IMR-90 (cell line): ENCODE measurements around the gene PDK4. TPM values are rescaled to one million over a fixed set of nuclear protein-coding genes. Genes with fewer than 3 reads are reported as not detected.

ENCODE experiments used
- ATAC-seq: fragments of 200-7000 bp; cut with Tn5 transposase; 2 replicates; pipeline ENCODE4 v1.9.1; 2020; ENCODE audit warnings: low read depth, mild to moderate bottlenecking, moderate library complexity
- BruUV-seq: library from RNA; stranded (reverse); fragments of 400-500 nt; replicated peaks from 2 replicates; lab custom pipeline; 2021; lab: Mats Ljungman, UMichigan
- CTCF ChIA-PET: fragments of 300-600 bp; formaldehyde crosslinking; extraction: SDS; loops from one replicate; lab custom pipeline; 2021; ENCODE audit warnings: antibody characterized with exemption; lab: Yijun Ruan, JAX
- POLR2A ChIA-PET: fragments of 300-600 bp; sonication (Branson Sonifier 250); formaldehyde crosslinking; loops from one replicate; lab custom pipeline; 2022; ENCODE audit warnings: antibody characterized with exemption; ENCODE audit not compliant: unreplicated experiment; lab: Charles Lee
- DNase-seq: peaks from one replicate; pipeline ENCODE4 v3.0.0; 2013
- H2AFZ ChIP-seq: replicated peaks from 2 replicates; pipeline ENCODE3; 2013; ENCODE audit warnings: low read length, mild to moderate bottlenecking; ENCODE audit not compliant: poor library complexity
- H2AK5ac ChIP-seq: 2 replicates; pipeline ENCODE4 v1.6.1; 2013; ENCODE audit warnings: low read depth, low read length, inconsistent platforms
- H2AK9ac ChIP-seq: replicated peaks from 2 replicates; pipeline ENCODE3; 2013; ENCODE audit warnings: mild to moderate bottlenecking, low read depth, low read length, moderate library complexity; ENCODE audit not compliant: poor library complexity
- H2BK120ac ChIP-seq: 2 replicates; pipeline ENCODE4 v1.6.1; 2013; ENCODE audit warnings: low read depth, low read length, inconsistent platforms
- H2BK15ac ChIP-seq: 3 replicates; pipeline ENCODE4 v1.6.1; 2013; ENCODE audit warnings: low read depth, low read length, inconsistent platforms
- H2BK20ac ChIP-seq: 2 replicates; pipeline ENCODE4 v1.6.1; 2013; ENCODE audit warnings: low read depth, mild to moderate bottlenecking, inconsistent platforms, low read length, moderate library complexity
- H2BK5ac ChIP-seq: 2 replicates; pipeline ENCODE4 v1.6.1; 2013; ENCODE audit warnings: mild to moderate bottlenecking, low read depth, low read length, inconsistent platforms; ENCODE audit not compliant: poor library complexity, severe bottlenecking
- H3K14ac ChIP-seq: replicated peaks from 2 replicates; pipeline ENCODE4 v1.6.1; 2013; ENCODE audit warnings: low read depth, low read length, inconsistent platforms
- H3K18ac ChIP-seq: 2 replicates; pipeline ENCODE4 v1.6.1; 2013; ENCODE audit warnings: low read depth, low read length, control low read depth
- H3K23ac ChIP-seq: 2 replicates; pipeline ENCODE4 v1.6.1; 2013; ENCODE audit warnings: low read depth, low read length, inconsistent platforms
- H3K27ac ChIP-seq: 2 replicates; pipeline ENCODE4 v1.5.1; 2013; ENCODE audit warnings: mild to moderate bottlenecking, control low read depth, low read length; ENCODE audit not compliant: insufficient read depth
- H3K27me3 ChIP-seq: 2 replicates; pipeline ENCODE4 v1.6.1; 2013; ENCODE audit warnings: low read length; ENCODE audit not compliant: control insufficient read depth, insufficient read depth
- H3K36me3 ChIP-seq: 2 replicates; pipeline ENCODE4 v1.6.1; 2013; ENCODE audit warnings: low read length, mixed read lengths; ENCODE audit not compliant: control insufficient read depth, insufficient read depth
- H3K4ac ChIP-seq: 2 replicates; pipeline ENCODE4 v1.6.1; 2013; ENCODE audit warnings: low read depth, low read length, inconsistent platforms
- H3K4me1 ChIP-seq: 2 replicates; pipeline ENCODE4 v1.6.1; 2013; ENCODE audit warnings: low read length, mixed read lengths; ENCODE audit not compliant: control insufficient read depth, insufficient read depth
- H3K4me2 ChIP-seq: 2 replicates; pipeline ENCODE4 v1.6.1; 2013; ENCODE audit warnings: low read depth, mild to moderate bottlenecking, control low read depth, low read length, moderate library complexity
- H3K4me3 ChIP-seq: 2 replicates; pipeline ENCODE4 v1.5.1; 2013; ENCODE audit warnings: low read depth, mild to moderate bottlenecking, control low read depth, low read length, moderate library complexity; ENCODE audit not compliant: insufficient read depth
- H3K56ac ChIP-seq: 2 replicates; pipeline ENCODE4 v1.6.1; 2013; ENCODE audit warnings: low read length, inconsistent platforms; ENCODE audit not compliant: insufficient read depth; ENCODE audit errors: extremely low read depth
- H3K79me1 ChIP-seq, 2 experiments: 2 replicates each; pipeline ENCODE4 v1.6.1; 2013; ENCODE audit warnings: low read length in 2 of 2, inconsistent platforms in 1 of 2, low read depth in 1 of 2
- H3K9ac ChIP-seq: 2 replicates; pipeline ENCODE4 v1.6.1; 2013; ENCODE audit warnings: low read depth, low read length, control low read depth
- H3K9me1 ChIP-seq: 2 replicates; pipeline ENCODE4 v1.6.1; 2013; ENCODE audit warnings: low read length, inconsistent platforms; ENCODE audit not compliant: insufficient read depth
- H3K9me3 ChIP-seq: 2 replicates; pipeline ENCODE4 v1.6.1; 2013; ENCODE audit warnings: low read length; ENCODE audit not compliant: control insufficient read depth, insufficient read depth
- H4K20me1 ChIP-seq: 2 replicates; pipeline ENCODE4 v1.6.1; 2013; ENCODE audit warnings: low read length, inconsistent platforms; ENCODE audit not compliant: insufficient read depth
- H4K5ac ChIP-seq: 2 replicates; pipeline ENCODE4 v1.6.1; 2013; ENCODE audit warnings: mild to moderate bottlenecking, low read depth, low read length, control low read depth
- H4K8ac ChIP-seq, 2 experiments: 2 replicates each; pipeline ENCODE4 v1.6.1; 2013; ENCODE audit warnings: low read depth in 2 of 2, low read length in 2 of 2, control low read depth in 1 of 2, inconsistent platforms in 1 of 2
- H4K91ac ChIP-seq: 2 replicates; pipeline ENCODE4 v1.6.1; 2013; ENCODE audit warnings: low read depth, low read length, inconsistent platforms; ENCODE audit not compliant: insufficient read depth
- ELK1 ChIP-seq: fragments of 150-350 bp; IDR thresholded peaks from 2 replicates; pipeline ENCODE4 v1.6.1; 2016; ENCODE audit warnings: low read depth, mild to moderate bottlenecking, low read length, moderate library complexity, borderline replicate concordance
- MAZ ChIP-seq: IDR thresholded peaks from 2 replicates; pipeline ENCODE4 v1.6.1; 2012; ENCODE audit warnings: low read depth, mild to moderate bottlenecking, low read length, improper control_type of control experiment, moderate library complexity, borderline replicate concordance
- MXI1 ChIP-seq: IDR thresholded peaks from 2 replicates; pipeline ENCODE4 v1.6.1; 2012; ENCODE audit warnings: low read depth, mild to moderate bottlenecking, low read length, moderate library complexity, borderline replicate concordance
- NFE2L2 ChIP-seq: fragments of 150-350 bp; IDR thresholded peaks from 2 replicates; pipeline ENCODE4 v1.6.1; 2016; ENCODE audit warnings: low read depth, mild to moderate bottlenecking, low read length
- POLR2A ChIP-seq: IDR thresholded peaks from 2 replicates; pipeline ENCODE4 v1.6.1; 2012; ENCODE audit warnings: mild to moderate bottlenecking, low read depth, low read length
- RAD21 ChIP-seq: IDR thresholded peaks from 2 replicates; pipeline ENCODE4 v1.6.1; 2012; ENCODE audit warnings: low read length, improper control_type of control experiment
- RCOR1 ChIP-seq: IDR thresholded peaks from 2 replicates; pipeline ENCODE4 v1.6.1; 2012; ENCODE audit warnings: mild to moderate bottlenecking, low read length, improper control_type of control experiment; ENCODE audit not compliant: insufficient replicate concordance
- SMC3 ChIP-seq: fragments of 150-350 bp; IDR thresholded peaks from 2 replicates; pipeline ENCODE4 v1.6.1; 2016; ENCODE audit warnings: low read depth, mild to moderate bottlenecking, antibody characterized with exemption, low read length, moderate library complexity
- USF2 ChIP-seq: fragments of 150-350 bp; IDR thresholded peaks from 2 replicates; pipeline ENCODE4 v1.6.1; 2017; ENCODE audit warnings: mild to moderate bottlenecking, antibody characterized with exemption, low read length, low read depth
- WGBS, 2 experiments: methylation state at CpG; one replicate each; pipeline versions ENCODE4 v1.1.5 to v1.1.7; 2013; ENCODE audit warnings: missing lambda C conversion rate in 2 of 2; ENCODE audit not compliant: insufficient read length in 1 of 2; ENCODE audit errors: extremely low coverage in 2 of 2; 5-methylcytosine and 5-hydroxymethylcytosine counted together
- dilution Hi-C: fragments of 300-500 bp; cut with HindIII; formaldehyde crosslinking; loops from one replicate; pipeline ENCODE4 v1.14.3; 2018; ENCODE audit warnings: low sequenced_read_pairs; ENCODE audit not compliant: unreplicated experiment
- in situ Hi-C: fragments of 300-500 bp; cut with MboI; formaldehyde crosslinking; loops from 3 replicates; pipeline ENCODE4 v1.14.3; 2019; ENCODE audit warnings: low sequenced_read_pairs, inconsistent platforms, mixed read lengths
- intact Hi-C: fragments of 100-400 bp; cut with micrococcal nuclease; formaldehyde crosslinking; loops from 2 replicates; pipeline ENCODE4 v1.10.0; 2022
- polyA plus RNA-seq, 3 experiments: library from polyadenylated mRNA; depleted of rRNA; stranded (reverse); fragments of >200 nt; gene quantifications; 2 replicates each; pipeline ENCODE4 v1.2.3, GENCODE V29; 2012; ENCODE audit warnings: low replicate concordance in 1 of 3
- total RNA-seq: library from RNA; depleted of rRNA; stranded (reverse); fragments of >200 nt; gene quantifications from 2 replicates; pipeline ENCODE4 v1.2.3, GENCODE V29; 2012
- TF ChIP-seq, protein P1 (sequence below): conservative IDR thresholded peaks from 2 replicates; pipeline ENCODE4 v1.5.1; 2012; ENCODE audit warnings: mild to moderate bottlenecking, low read depth, low read length, improper control_type of control experiment

Gene PDK4
- total and polyA plus RNA-seq, 2 of the 4 experiments (the other 2 are of a cell fraction) = under 0.01 to 0.03 TPM

GRCh38 chr7:95584769-95585425 lies 11.4 kb downstream of the PDK4 start:
- Histone ChIP-seq H4K5ac (no peak overlapping the region), H3K9ac (no peak overlapping the region), H4K8ac (no peak overlapping the region), H3K23ac (no peak overlapping the region), H3K27me3 (no peaks in the 10 kb centered on the region), H3K4me3 (no peak overlapping the region), H4K20me1 (no peaks in the 10 kb centered on the region), H2AK5ac (no peak overlapping the region), H3K9me3 (no peaks in the 10 kb centered on the region), H3K36me3 (peaks cover 1% of the 10 kb centered on the region; the same call in 1 of the 2 replicates), H2AK9ac (no peak overlapping the region), H4K91ac (no peak overlapping the region), H3K14ac (no peak overlapping the region), H2BK5ac (no peak overlapping the region), H2BK15ac (no peak overlapping the region), H3K4me2 (no peak overlapping the region), H3K9me1 (peaks cover 2% of the 10 kb centered on the region; the same call in 1 of the 2 replicates), H3K18ac (no peak overlapping the region), H2BK120ac (no peak overlapping the region), H3K4ac (no peak overlapping the region), H3K79me1 (no peaks in the 10 kb centered on the region), H3K56ac (no peak overlapping the region), H2AFZ (no peak overlapping the region), H3K4me1 (no peaks in the 10 kb centered on the region), H2BK20ac (no peak overlapping the region), H3K27ac (no peak overlapping the region)
- dilution Hi-C loops (no loop called here), in situ Hi-C loops (no loop called here), intact Hi-C loops (no loop called here)
- TF ChIP-seq, protein P1, sequence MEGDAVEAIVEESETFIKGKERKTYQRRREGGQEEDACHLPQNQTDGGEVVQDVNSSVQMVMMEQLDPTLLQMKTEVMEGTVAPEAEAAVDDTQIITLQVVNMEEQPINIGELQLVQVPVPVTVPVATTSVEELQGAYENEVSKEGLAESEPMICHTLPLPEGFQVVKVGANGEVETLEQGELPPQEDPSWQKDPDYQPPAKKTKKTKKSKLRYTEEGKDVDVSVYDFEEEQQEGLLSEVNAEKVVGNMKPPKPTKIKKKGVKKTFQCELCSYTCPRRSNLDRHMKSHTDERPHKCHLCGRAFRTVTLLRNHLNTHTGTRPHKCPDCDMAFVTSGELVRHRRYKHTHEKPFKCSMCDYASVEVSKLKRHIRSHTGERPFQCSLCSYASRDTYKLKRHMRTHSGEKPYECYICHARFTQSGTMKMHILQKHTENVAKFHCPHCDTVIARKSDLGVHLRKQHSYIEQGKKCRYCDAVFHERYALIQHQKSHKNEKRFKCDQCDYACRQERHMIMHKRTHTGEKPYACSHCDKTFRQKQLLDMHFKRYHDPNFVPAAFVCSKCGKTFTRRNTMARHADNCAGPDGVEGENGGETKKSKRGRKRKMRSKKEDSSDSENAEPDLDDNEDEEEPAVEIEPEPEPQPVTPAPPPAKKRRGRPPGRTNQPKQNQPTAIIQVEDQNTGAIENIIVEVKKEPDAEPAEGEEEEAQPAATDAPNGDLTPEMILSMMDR = no peak
- TF ChIP-seq MAZ = no peak
- TF ChIP-seq RAD21 = no peak
- TF ChIP-seq SMC3 = no peak
- TF ChIP-seq RCOR1 = no peak
- TF ChIP-seq USF2 = no peak
- TF ChIP-seq NFE2L2 = no peak
- TF ChIP-seq MXI1 = no peak
- no peak for TF ChIP-seq POLR2A
- no peak for TF ChIP-seq ELK1
- CTCF ChIA-PET = interaction anchor here (0.7 kb wide), 1 partner anchor 105 kb away, joined by 4 read pairs; no protein-coding TSS in a partner anchor
- POLR2A ChIA-PET = no interaction called here
- no TSS peak for BruUV-seq
- no CpG with 5 or more reads among the region's 1 CpG for WGBS, 2 experiments
- DNase-seq = no peak
- no peak for ATAC-seq
